ENCODE measurements around the gene PCDH9.
"Not testable (repeated sequence)": the region's sequence is repeated elsewhere in the genome, so short reads cannot be mapped to it uniquely, and the experiment has no call there.

PCDH9 gene

GRCh38 chr13:66809485-66809884, 420.7 kb downstream of the PCDH9 start:
- peak; percentile 2 for DNase-seq

GRCh38 chr13:66807251-66807650, 422.9 kb downstream of the PCDH9 start:
- DNase-seq: no peak

- DNase-seq: no peak
These were observed 424.5 kb downstream of the PCDH9 start for GRCh38 chr13:66805657-66806056.

GRCh38 chr13:66803808-66804456, 426.2 kb downstream of the PCDH9 start:
- no peak for DNase-seq

- no peak for DNase-seq
These were observed 426.9 kb downstream of the PCDH9 start for GRCh38 chr13:66803013-66803807.

GRCh38 chr13:66795636-66796035, 434.5 kb downstream of the PCDH9 start:
- DNase-seq: no peak

GRCh38 chr13:66794340-66795031, 435.6 kb downstream of the PCDH9 start:
- no peak for DNase-seq

- no peak for DNase-seq
These were observed 439.3 kb downstream of the PCDH9 start for GRCh38 chr13:66790861-66791260.

- DNase-seq: no peak
These were observed 448.9 kb downstream of the PCDH9 start for GRCh38 chr13:66781241-66781640.

- no peak for DNase-seq
These were observed 449.3 kb downstream of the PCDH9 start for GRCh38 chr13:66780814-66781213.

GRCh38 chr13:66778461-66778860, 451.7 kb downstream of the PCDH9 start:
- DNase-seq: no peak

- DNase-seq: peak; percentile 38
These were observed 454.9 kb downstream of the PCDH9 start for GRCh38 chr13:66775196-66775595.

- DNase-seq: peak; percentile 6
These were observed 456.1 kb downstream of the PCDH9 start for GRCh38 chr13:66774046-66774445.

- DNase-seq: peak; percentile 0
These were observed 464.6 kb downstream of the PCDH9 start for GRCh38 chr13:66765559-66765958.

GRCh38 chr13:66760678-66761077, 469.5 kb downstream of the PCDH9 start:
- not testable (repeated sequence) for DNase-seq

- no peak for DNase-seq
These were observed 470.2 kb downstream of the PCDH9 start for GRCh38 chr13:66759919-66760318.

GRCh38 chr13:66751691-66752090, 478.4 kb downstream of the PCDH9 start:
- no peak for DNase-seq

- DNase-seq: no peak
These were observed 481.4 kb downstream of the PCDH9 start for GRCh38 chr13:66748712-66749111.

- no peak for DNase-seq
These were observed 484.8 kb downstream of the PCDH9 start for GRCh38 chr13:66745307-66745706.

GRCh38 chr13:66723576-66723975, 506.6 kb downstream of the PCDH9 start:
- DNase-seq: no peak

GRCh38 chr13:66716538-66716937, 513.6 kb downstream of the PCDH9 start:
- no peak for DNase-seq

- no peak for DNase-seq
These were observed 515.3 kb downstream of the PCDH9 start for GRCh38 chr13:66714795-66715194.

GRCh38 chr13:66704110-66704509, 526.0 kb downstream of the PCDH9 start:
- DNase-seq: no peak

- no peak for DNase-seq
These were observed 526.5 kb downstream of the PCDH9 start for GRCh38 chr13:66703597-66703996.
